ENCODE measurements around the gene OSBPL7.

The OSBPL7 gene

GRCh38 chr17:47789611-47790561 is 31.7 kb downstream of the OSBPL7 start (continued):
- TF ChIP-seq ZNF660 (tag by site-specific recombination; IDR thresholded peaks at IDR 0.05) = peak; percentile 59; the same call in 1 of the 2 replicates
- peak; percentile 54; the same call in 1 of the 2 replicates for TF ChIP-seq KLF1 (tag by site-specific recombination; IDR thresholded peaks at IDR 0.05)
- TF ChIP-seq, protein P1, sequence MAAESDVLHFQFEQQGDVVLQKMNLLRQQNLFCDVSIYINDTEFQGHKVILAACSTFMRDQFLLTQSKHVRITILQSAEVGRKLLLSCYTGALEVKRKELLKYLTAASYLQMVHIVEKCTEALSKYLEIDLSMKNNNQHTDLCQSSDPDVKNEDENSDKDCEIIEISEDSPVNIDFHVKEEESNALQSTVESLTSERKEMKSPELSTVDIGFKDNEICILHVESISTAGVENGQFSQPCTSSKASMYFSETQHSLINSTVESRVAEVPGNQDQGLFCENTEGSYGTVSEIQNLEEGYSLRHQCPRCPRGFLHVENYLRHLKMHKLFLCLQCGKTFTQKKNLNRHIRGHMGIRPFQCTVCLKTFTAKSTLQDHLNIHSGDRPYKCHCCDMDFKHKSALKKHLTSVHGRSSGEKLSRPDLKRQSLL (tag by site-specific recombination; IDR thresholded peaks at IDR 0.05) = 0 out of 2 replicates have a peak, but pooled peaks have one; percentile 31
- TF ChIP-seq OVOL3 (tag by site-specific recombination; IDR thresholded peaks at IDR 0.05) = no peak
- TF ChIP-seq HOXC10 (CRISPR knock-in tag; IDR thresholded peaks at IDR 0.05) = no peak
- peak; percentile 49 for TF ChIP-seq PATZ1 (tag by site-specific recombination; IDR thresholded peaks at IDR 0.05)
- TF ChIP-seq ZNF266 (tag by site-specific recombination; IDR thresholded peaks at IDR 0.05; ENCODE audit: low read depth) = no peak
- TF ChIP-seq PRDM10 (tag by site-specific recombination; IDR thresholded peaks at IDR 0.05) = 0 out of 2 replicates have a peak, but pooled peaks have one; percentile 17
- peak; percentile 96 for TF ChIP-seq ZNF335 (tag by site-specific recombination; conservative IDR thresholded peaks at IDR 0.05)
- TF ChIP-seq ZNF37A (tag by site-specific recombination; IDR thresholded peaks at IDR 0.05) = no peak
- no peak for TF ChIP-seq ZNF776 (tag by site-specific recombination; IDR thresholded peaks at IDR 0.05; ENCODE audit: borderline replicate concordance)
- no peak for TF ChIP-seq INSM2 (tag by site-specific recombination; IDR thresholded peaks at IDR 0.05)
- TF ChIP-seq ZNF157 (tag by site-specific recombination; IDR thresholded peaks at IDR 0.05) = no peak
- 0 out of 2 replicates have a peak, but pooled peaks have one; percentile 23 for TF ChIP-seq ZNF398 (tag by site-specific recombination; IDR thresholded peaks at IDR 0.05)
- peak; percentile 41; the same call in 1 of the 2 replicates for TF ChIP-seq SCRT2 (tag by site-specific recombination; IDR thresholded peaks at IDR 0.05)
- 0 out of 2 replicates have a peak, but pooled peaks have one; percentile 11 for TF ChIP-seq ZBTB21 (tag by site-specific recombination; IDR thresholded peaks at IDR 0.05)
- TF ChIP-seq, protein P2, sequence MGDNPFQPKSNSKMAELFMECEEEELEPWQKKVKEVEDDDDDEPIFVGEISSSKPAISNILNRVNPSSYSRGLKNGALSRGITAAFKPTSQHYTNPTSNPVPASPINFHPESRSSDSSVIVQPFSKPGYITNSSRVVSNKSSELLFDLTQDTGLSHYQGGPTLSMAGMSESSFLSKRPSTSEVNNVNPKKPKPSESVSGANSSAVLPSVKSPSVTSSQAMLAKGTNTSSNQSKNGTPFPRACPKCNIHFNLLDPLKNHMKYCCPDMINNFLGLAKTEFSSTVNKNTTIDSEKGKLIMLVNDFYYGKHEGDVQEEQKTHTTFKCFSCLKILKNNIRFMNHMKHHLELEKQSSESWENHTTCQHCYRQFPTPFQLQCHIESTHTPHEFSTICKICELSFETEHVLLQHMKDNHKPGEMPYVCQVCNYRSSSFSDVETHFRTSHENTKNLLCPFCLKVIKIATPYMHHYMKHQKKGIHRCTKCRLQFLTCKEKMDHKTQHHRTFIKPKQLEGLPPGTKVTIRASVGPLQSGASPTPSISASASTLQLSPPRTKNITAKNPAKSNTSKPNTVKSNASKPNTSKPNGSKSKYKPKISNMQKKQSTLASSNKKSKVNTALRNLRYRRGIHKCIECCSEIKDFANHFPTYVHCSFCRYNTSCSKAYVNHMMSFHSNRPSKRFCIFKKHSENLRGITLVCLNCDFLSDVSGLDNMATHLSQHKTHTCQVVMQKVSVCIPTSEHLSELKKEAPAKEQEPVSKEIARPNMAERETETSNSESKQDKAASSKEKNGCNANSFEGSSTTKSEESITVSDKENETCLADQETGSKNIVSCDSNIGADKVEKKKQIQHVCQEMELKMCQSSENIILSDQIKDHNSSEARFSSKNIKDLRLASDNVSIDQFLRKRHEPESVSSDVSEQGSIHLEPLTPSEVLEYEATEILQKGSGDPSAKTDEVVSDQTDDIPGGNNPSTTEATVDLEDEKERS (tag by site-specific recombination; IDR thresholded peaks at IDR 0.05) = no peak
- TF ChIP-seq KLF17 (tag by site-specific recombination; IDR thresholded peaks at IDR 0.05) = peak; percentile 66
- no peak for TF ChIP-seq ZNF624 (tag by site-specific recombination; IDR thresholded peaks at IDR 0.05)
- no peak for TF ChIP-seq ZSCAN4 (tag by site-specific recombination; IDR thresholded peaks at IDR 0.05)
- TF ChIP-seq MEIS1 (CRISPR knock-in tag; IDR thresholded peaks at IDR 0.05; ENCODE audit: borderline replicate concordance) = no peak

All from HEK293 (cell line).